HepG2 (cell line): Measurements from ENCODE around the gene TXNRD1. TPM values are rescaled to one million over a fixed set of nuclear protein-coding genes. Genes with fewer than 3 reads are reported as not detected.

Experiments used
- ATAC-seq: fragments of 200-7000 bp; cut with Tn5 transposase; 3 replicates; pipeline ENCODE4 v1.9.1; 2020; ENCODE audit warnings: mild to moderate bottlenecking, moderate library complexity
- BruUV-seq: library from RNA; stranded (reverse); fragments of 400-500 nt; replicated peaks from 2 replicates; lab custom pipeline; 2021; lab: Mats Ljungman, UMichigan
- CTCF ChIA-PET: fragments of 300-600 bp; formaldehyde crosslinking; extraction: SDS; loops from one replicate; lab custom pipeline; 2021; ENCODE audit warnings: low total read pairs, inconsistent platforms, low intra/inter-chr PET ratio; lab: Yijun Ruan, JAX
- POLR2A ChIA-PET: fragments of 350-600 bp; sonication (Branson Sonifier 250); formaldehyde crosslinking; loops from one replicate; lab custom pipeline; 2020; ENCODE audit warnings: antibody characterized with exemption, inconsistent platforms; lab: Yijun Ruan, JAX
- DNase-seq: peaks from one replicate; pipeline ENCODE4 v3.0.0-alpha.2; 2015; ENCODE audit warnings: low spot score
- FAIRE-seq: peaks from 3 replicates; lab custom pipeline; 2011; peaks lifted over from hg19 to GRCh38; lab: Jason Lieb, UNC
- H2AFZ ChIP-seq: one replicate; pipeline ENCODE4 v1.6.1; 2011; ENCODE audit warnings: low read length, inconsistent platforms
- H3K27ac ChIP-seq: fragments of 300-600 bp; 3 replicates; pipeline ENCODE4 v1.8.0; 2011; ENCODE audit warnings: mixed run types, mild to moderate bottlenecking, mixed read lengths, low read length, inconsistent platforms; ENCODE audit not compliant: insufficient read depth; ENCODE audit errors: extremely low read length
- H3K27me3 ChIP-seq, 2 experiments: fragments of 200-600 bp in 1 of 2; 2 replicates in 1 of 2; 3 replicates in 1 of 2; pipeline versions ENCODE4 v1.6.0 to v1.8.0; 2011; ENCODE audit warnings: low read length in 2 of 2, mild to moderate bottlenecking in 2 of 2, moderate library complexity in 2 of 2, inconsistent platforms in 1 of 2; ENCODE audit not compliant: insufficient read depth in 2 of 2, control insufficient read depth in 1 of 2
- H3K36me3 ChIP-seq, 2 experiments: fragments of 200-600 bp in 1 of 2; replicated peaks in 1 of 2; 2 replicates in 1 of 2; 3 replicates in 1 of 2; pipeline versions ENCODE4 v1.5.1 to v1.8.0; 2011; ENCODE audit warnings: low read length in 2 of 2, inconsistent platforms in 1 of 2; ENCODE audit not compliant: insufficient read depth in 2 of 2, control insufficient read depth in 1 of 2
- H3K4me1 ChIP-seq: 2 replicates; pipeline ENCODE4 v1.5.1; 2012; ENCODE audit warnings: low read length, inconsistent platforms; ENCODE audit not compliant: insufficient read depth
- H3K4me2 ChIP-seq: 2 replicates; pipeline ENCODE4 v1.6.0; 2011; ENCODE audit warnings: low read depth, low read length, inconsistent platforms
- H3K4me3 ChIP-seq, 3 experiments: fragments of 200-600 bp in 1 of 3; sonication (generic), shearing (Covaris generic) in 1 of 3; replicated peaks in 1 of 3; 2 replicates each; pipeline ENCODE4 v1.5.1; 2011 to 2016; ENCODE audit warnings: low read length in 3 of 3, inconsistent platforms in 2 of 3, low read depth in 2 of 3, mild to moderate bottlenecking in 2 of 3, control low read depth in 1 of 3, mixed read lengths in 1 of 3; ENCODE audit not compliant: insufficient read depth in 1 of 3
- H3K79me2 ChIP-seq: one replicate; pipeline ENCODE4 v1.6.1; 2011; ENCODE audit warnings: low read length, inconsistent platforms; ENCODE audit not compliant: insufficient read depth
- H3K9ac ChIP-seq: 2 replicates; pipeline ENCODE4 v1.6.0; 2011; ENCODE audit warnings: mild to moderate bottlenecking, low read depth, low read length, inconsistent platforms; ENCODE audit not compliant: insufficient read depth
- H3K9me3 ChIP-seq: 2 replicates; pipeline ENCODE4 v1.5.1; 2012; ENCODE audit warnings: mild to moderate bottlenecking, low read length
- H4K20me1 ChIP-seq: 2 replicates; pipeline ENCODE4 v1.6.0; 2011; ENCODE audit warnings: inconsistent platforms, mild to moderate bottlenecking, low read length, moderate library complexity; ENCODE audit not compliant: insufficient read depth
- ELF1 ChIP-seq: sonication (generic); formaldehyde crosslinking; IDR thresholded peaks from 2 replicates; pipeline ENCODE4 v1.4.0; 2020; ENCODE audit warnings: missing genetic modification reagents
- HDAC2 ChIP-seq: sonication (generic); formaldehyde crosslinking; IDR thresholded peaks from 2 replicates; pipeline ENCODE4 v1.4.0; 2020; ENCODE audit warnings: missing genetic modification reagents
- KLF15 ChIP-seq: sonication (generic); formaldehyde crosslinking; IDR thresholded peaks from 2 replicates; pipeline ENCODE4 v1.8.1; 2023; ENCODE audit warnings: borderline replicate concordance, mild to moderate bottlenecking, inconsistent platforms, missing genetic modification reagents, mixed read lengths
- MXD4 ChIP-seq: IDR thresholded peaks from 2 replicates; pipeline ENCODE4 v1.6.1; 2016; ENCODE audit warnings: mild to moderate bottlenecking, missing biosample characterization, missing genetic modification reagents
- NFYC ChIP-seq: IDR thresholded peaks from 2 replicates; pipeline ENCODE4 v1.6.1; 2016; ENCODE audit warnings: missing genetic modification reagents, missing compliant biosample characterization
- ZNF609 ChIP-seq: sonication (generic); formaldehyde crosslinking; IDR thresholded peaks from 2 replicates; pipeline ENCODE4 v1.4.0; 2020; ENCODE audit warnings: mild to moderate bottlenecking, missing genetic modification reagents, borderline replicate concordance
- ZNF724P ChIP-seq: sonication (generic); formaldehyde crosslinking; IDR thresholded peaks from 2 replicates; pipeline ENCODE4 v1.8.0; 2022; ENCODE audit warnings: missing genetic modification reagents, borderline replicate concordance
- ZNF83 ChIP-seq: sonication (generic); formaldehyde crosslinking; IDR thresholded peaks from 2 replicates; pipeline ENCODE4 v1.4.0; 2020; ENCODE audit warnings: missing genetic modification reagents, mild to moderate bottlenecking, borderline replicate concordance
- WGBS: methylation state at CpG from one replicate; pipeline ENCODE4 v1.1.6; 2017; ENCODE audit warnings: low lambda C conversion rate; 5-methylcytosine and 5-hydroxymethylcytosine counted together
- in situ Hi-C: cut with HindIII; loops from 2 replicates; pipeline ENCODE4 v1.10.0; 2017; ENCODE audit warnings: low pct_unique_long_range_greater_than_20kb; ENCODE audit not compliant: extremely low pct_ligation_motif_present
- intact Hi-C: fragments of 100-400 bp; cut with micrococcal nuclease; formaldehyde crosslinking; loops from one replicate; pipeline ENCODE4 v1.10.0; 2022; ENCODE audit not compliant: unreplicated experiment
- polyA plus RNA-seq, 8 experiments: library from polyadenylated mRNA; depleted of rRNA in 3 of 8; stranded (reverse) in 7 of 8; unstranded in 1 of 8; fragments of >200 nt; fragmentation: Illumina TruSeq in 4 of 8; extraction: Trizol in 4 of 8; gene quantifications; 2 replicates each; pipeline versions ENCODE4 v1.2.1 to v1.2.3, GENCODE V29; 2011 to 2016; ENCODE audit warnings: low read depth in 4 of 8, missing spikeins in 1 of 8, mixed read lengths in 1 of 8; ENCODE audit not compliant: insufficient read depth in 1 of 8
- total RNA-seq, 5 experiments: library from RNA; depleted of rRNA; stranded (reverse); fragments of >200 nt; fragmentation: Illumina TruSeq; extraction: Trizol; gene quantifications; 2 replicates each; pipeline ENCODE4 v1.2.3, GENCODE V29; 2016; ENCODE audit warnings: low read depth in 1 of 5
- TF ChIP-seq, protein P1 (sequence below): sonication (generic); formaldehyde crosslinking; IDR thresholded peaks from 2 replicates; pipeline ENCODE4 v1.4.0; 2020; ENCODE audit warnings: mild to moderate bottlenecking, missing genetic modification reagents
- TF ChIP-seq, protein P2 (sequence below): sonication (generic); formaldehyde crosslinking; IDR thresholded peaks from 2 replicates; pipeline ENCODE4 v1.8.0; 2022; ENCODE audit warnings: mild to moderate bottlenecking, missing genetic modification reagents

TXNRD1 gene
- total and polyA plus RNA-seq, 2 of the 13 experiments (the other 11 are each of a cell fraction or from before 2014, with no cell fraction given) = 54.0 to 190 TPM

GRCh38 chr12:104226672-104227071 lies 11.1 kb downstream of the TXNRD1 start:
- intact Hi-C loops (no loop called here), in situ Hi-C loops (no loop called here)
- H3K79me2 ChIP-seq = no peaks in the 10 kb centered on the region
- ATAC-seq (no peak), FAIRE-seq (no peak), DNase-seq (no peak)
- H2AFZ ChIP-seq = no peak overlapping the region
- H3K27ac ChIP-seq = no peak overlapping the region
- no peaks in the 10 kb centered on the region for H4K20me1 ChIP-seq
- WGBS = 44% methylated on average over 3 of the region's 3 CpGs
- ChIA-PET CTCF (no interaction called here), POLR2A (no interaction called here)
- BruUV-seq = no TSS peak
- H3K36me3 ChIP-seq = no peaks in the 10 kb centered on the region
- no peak overlapping the region for H3K4me3 ChIP-seq
- H3K9me3 ChIP-seq = no peaks in the 10 kb centered on the region
- H3K9ac ChIP-seq = no peak overlapping the region
- H3K4me2 ChIP-seq = no peak overlapping the region
- H3K4me1 ChIP-seq = no peaks in the 10 kb centered on the region
- TF ChIP-seq MXD4 (CRISPR knock-in tag) (no peak), KLF15 (no peak)
- H3K27me3 ChIP-seq = peaks cover 0 to 10% of the 10 kb centered on the region in 2 experiments; a peak in 2 of 5 replicates

DNA sequence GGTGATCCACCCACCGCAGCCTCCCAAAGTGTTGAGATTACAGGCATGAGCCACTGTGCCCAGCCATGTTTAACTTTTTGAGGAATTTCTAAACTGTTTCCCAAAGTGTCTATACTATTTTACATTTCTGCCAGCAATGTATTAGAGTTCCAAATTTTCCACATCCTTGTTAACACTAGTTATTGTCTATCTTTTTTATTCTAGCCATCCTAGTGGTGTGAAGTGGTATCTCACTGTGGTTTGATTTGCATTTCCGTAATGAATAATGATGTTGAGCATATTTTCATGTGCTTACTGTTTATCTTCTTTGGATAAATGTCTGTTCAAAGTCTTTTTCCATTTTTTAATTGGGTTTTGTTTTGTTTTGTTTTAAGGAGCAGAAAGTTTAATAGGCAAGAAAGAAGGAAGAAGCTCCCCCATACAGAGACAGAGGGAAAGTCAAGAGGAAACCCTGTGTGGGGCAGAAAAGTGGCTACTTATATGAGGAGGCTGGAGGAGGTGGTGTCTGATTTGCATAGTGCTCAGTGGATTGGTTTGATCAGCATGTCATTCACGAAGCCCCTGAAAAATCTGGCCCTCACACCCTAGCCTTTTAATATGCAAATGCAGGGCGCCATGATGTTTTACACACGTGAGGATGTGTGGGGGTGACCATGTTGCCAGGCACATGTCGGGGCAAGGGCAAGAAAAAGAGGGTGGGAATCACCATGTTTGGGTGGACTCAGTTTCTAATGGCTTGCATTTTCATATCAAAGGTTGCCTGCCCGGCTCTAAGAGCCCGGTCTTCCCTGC lies 14.9 kb downstream of the TXNRD1 start:
- no TSS peak for BruUV-seq
- Histone ChIP-seq H3K27me3 (no peaks in the 10 kb centered on the region; a peak in 1 of 5 replicates), H3K9ac (no peak overlapping the region), H2AFZ (no peak overlapping the region), H3K79me2 (no peaks in the 10 kb centered on the region), H3K4me3 (no peak overlapping the region), H4K20me1 (no peaks in the 10 kb centered on the region), H3K4me2 (no peak overlapping the region), H3K4me1 (no peaks in the 10 kb centered on the region), H3K36me3 (no peaks in the 10 kb centered on the region), H3K27ac (no peak overlapping the region), H3K9me3 (peaks cover 25% of the 10 kb centered on the region)
- FAIRE-seq = no peak
- in situ Hi-C loops = no loop called here
- DNase-seq = no peak
- WGBS = 18% methylated on average over 8 of the region's 8 CpGs
- ChIA-PET POLR2A (no interaction called here), CTCF (no interaction called here)
- intact Hi-C loops = no loop called here
- no peak for ATAC-seq
- no peak for TF ChIP-seq HDAC2 (CRISPR knock-in tag)
- TF ChIP-seq, protein P1, sequence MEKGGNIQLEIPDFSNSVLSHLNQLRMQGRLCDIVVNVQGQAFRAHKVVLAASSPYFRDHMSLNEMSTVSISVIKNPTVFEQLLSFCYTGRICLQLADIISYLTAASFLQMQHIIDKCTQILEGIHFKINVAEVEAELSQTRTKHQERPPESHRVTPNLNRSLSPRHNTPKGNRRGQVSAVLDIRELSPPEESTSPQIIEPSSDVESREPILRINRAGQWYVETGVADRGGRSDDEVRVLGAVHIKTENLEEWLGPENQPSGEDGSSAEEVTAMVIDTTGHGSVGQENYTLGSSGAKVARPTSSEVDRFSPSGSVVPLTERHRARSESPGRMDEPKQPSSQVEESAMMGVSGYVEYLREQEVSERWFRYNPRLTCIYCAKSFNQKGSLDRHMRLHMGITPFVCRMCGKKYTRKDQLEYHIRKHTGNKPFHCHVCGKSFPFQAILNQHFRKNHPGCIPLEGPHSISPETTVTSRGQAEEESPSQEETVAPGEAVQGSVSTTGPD (CRISPR knock-in tag) = no peak
- no peak for TF ChIP-seq ZNF83 (CRISPR knock-in tag)
- TF ChIP-seq NFYC = no peak
- TF ChIP-seq, protein P2, sequence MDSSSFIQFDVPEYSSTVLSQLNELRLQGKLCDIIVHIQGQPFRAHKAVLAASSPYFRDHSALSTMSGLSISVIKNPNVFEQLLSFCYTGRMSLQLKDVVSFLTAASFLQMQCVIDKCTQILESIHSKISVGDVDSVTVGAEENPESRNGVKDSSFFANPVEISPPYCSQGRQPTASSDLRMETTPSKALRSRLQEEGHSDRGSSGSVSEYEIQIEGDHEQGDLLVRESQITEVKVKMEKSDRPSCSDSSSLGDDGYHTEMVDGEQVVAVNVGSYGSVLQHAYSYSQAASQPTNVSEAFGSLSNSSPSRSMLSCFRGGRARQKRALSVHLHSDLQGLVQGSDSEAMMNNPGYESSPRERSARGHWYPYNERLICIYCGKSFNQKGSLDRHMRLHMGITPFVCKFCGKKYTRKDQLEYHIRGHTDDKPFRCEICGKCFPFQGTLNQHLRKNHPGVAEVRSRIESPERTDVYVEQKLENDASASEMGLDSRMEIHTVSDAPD (CRISPR knock-in tag) = no peak
- TF ChIP-seq ZNF609 (CRISPR knock-in tag) = no peak
- no peak for TF ChIP-seq ELF1
- TF ChIP-seq ZNF724P (CRISPR knock-in tag) = no peak
